ENCODE results near the gene ZCCHC7. TPM values are rescaled to one million over a fixed set of nuclear protein-coding genes. Genes with fewer than 3 reads are reported as not detected.

ZCCHC7 gene
- total RNA-seq, 2 experiments from 2014 or later, result 20.1 to 20.6 TPM

Other genes starting within 250 kb of the ZCCHC7 start
- gene PAX5, start 86.3 kb upstream of the ZCCHC7 start, total RNA-seq, result under 1 TPM; 0.14 to 0.20 TPM

Data from activated CD8-positive, alpha-beta memory T cell treated with anti-CD3 and anti-CD28 coated beads, Interleukin-2, amount 10 ng/mL, durations not matched to agents 7 days and 5 days (primary cell).